Epithelial cell of prostate (primary cell): ENCODE data around the gene SPAG16.
"Not testable (repeated sequence)": the region's sequence is repeated elsewhere in the genome, so short reads cannot be mapped to it uniquely, and the experiment has no call there.

Source experiments
- DNase-seq: peaks from one replicate; pipeline ENCODE4 v3.0.0-alpha.2; 2011; ENCODE audit warnings: low read depth, low spot score
- H3K27ac ChIP-seq: fragments of 450-650 bp; 2 replicates; pipeline ENCODE4 v1.5.1; 2017; ENCODE audit warnings: mild to moderate bottlenecking

The SPAG16 gene

DNA sequence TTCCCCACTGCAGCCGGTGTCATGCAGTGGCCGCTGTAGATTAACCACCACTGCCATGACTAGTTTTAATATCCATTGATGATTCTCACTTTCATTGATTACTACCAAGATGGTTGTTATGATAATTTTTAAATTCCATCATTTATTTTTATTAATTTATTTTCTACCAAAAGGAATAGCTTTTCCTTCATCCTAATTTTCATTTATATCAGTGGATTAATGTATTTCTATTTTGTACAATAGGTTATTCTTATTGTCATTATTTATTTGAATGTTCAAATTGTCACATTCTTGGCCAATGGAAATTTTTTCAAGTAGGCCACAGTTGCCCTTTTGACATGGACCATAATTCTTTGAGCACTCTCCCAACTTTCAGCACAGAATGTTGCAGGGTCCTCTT lies 751.7 kb downstream of the SPAG16 start:
- H3K27ac ChIP-seq = no peak overlapping the region
- DNase-seq = no peak

DNA sequence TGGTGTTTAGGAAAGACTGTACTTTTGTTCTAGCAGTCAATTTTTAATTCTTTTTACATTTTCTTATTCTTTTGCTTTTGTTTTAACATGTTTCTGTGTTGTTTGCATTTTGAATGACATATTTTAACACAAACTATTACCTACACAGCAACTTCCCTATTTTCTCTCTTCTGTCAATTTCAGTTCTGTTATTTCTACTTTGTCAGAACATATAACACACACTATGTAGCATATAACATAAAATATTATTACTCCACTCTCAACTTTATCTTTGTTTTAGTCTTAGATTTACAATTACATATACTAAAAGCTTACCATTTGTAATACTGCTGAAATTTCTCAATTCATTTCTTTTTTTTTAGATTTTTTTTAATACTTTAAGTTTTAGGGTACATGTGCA lies 753.9 kb downstream of the SPAG16 start:
- no peak overlapping the region for H3K27ac ChIP-seq
- DNase-seq = no peak

DNA sequence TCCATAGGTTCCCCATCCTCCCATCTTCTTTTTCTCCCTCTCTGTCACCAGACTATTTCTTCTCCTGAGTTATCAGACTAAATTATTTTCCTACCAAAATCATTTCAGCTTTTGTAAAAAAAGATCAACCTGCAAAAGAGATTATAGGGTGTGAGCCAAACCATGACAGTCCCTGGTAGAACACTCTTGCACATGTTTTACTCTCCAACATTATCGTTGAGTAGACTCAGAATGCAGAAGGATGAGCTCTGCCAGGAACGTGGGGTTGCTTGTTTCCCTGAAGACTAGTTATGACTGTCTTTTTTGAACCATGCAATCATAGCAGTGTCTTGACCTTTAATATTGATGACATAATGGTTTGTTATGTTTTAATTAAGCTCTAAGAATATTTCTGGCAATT lies 766.5 kb downstream of the SPAG16 start:
- no peak for DNase-seq
- H3K27ac ChIP-seq = no peak overlapping the region

GRCh38 chr2:214051585-214051984 lies 767.3 kb downstream of the SPAG16 start:
- no peak overlapping the region for H3K27ac ChIP-seq
- DNase-seq = no peak

GRCh38 chr2:214052235-214052634 lies 768.0 kb downstream of the SPAG16 start:
- no peak overlapping the region for H3K27ac ChIP-seq
- no peak for DNase-seq

GRCh38 chr2:214057986-214058385 lies 773.7 kb downstream of the SPAG16 start:
- H3K27ac ChIP-seq = no peak overlapping the region
- no peak for DNase-seq

DNA sequence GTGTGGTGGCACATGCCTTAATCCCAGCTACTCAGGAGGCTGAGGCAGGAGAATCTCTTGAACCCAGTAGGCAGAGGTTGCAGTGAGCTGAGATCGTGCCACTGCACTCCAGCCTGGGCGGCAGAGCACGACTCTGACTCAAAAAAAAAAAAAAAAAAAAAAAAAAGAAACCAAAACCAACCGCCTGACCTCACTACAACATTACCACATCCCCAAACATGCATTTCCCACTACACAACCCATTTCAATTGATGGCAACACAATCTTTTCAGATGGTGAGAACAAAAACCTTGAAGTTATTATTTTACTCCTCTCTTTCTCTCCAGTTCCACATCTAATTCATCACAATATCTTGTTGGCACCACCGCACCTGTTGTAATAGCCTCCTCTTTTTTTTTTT lies 778.0 kb downstream of the SPAG16 start:
- DNase-seq, H3K27ac ChIP-seq: not testable (repeated sequence)

- H3K27ac ChIP-seq = no peak overlapping the region
- DNase-seq = no peak
These were observed 780.2 kb downstream of the SPAG16 start for GRCh38 chr2:214064471-214064870.

DNA sequence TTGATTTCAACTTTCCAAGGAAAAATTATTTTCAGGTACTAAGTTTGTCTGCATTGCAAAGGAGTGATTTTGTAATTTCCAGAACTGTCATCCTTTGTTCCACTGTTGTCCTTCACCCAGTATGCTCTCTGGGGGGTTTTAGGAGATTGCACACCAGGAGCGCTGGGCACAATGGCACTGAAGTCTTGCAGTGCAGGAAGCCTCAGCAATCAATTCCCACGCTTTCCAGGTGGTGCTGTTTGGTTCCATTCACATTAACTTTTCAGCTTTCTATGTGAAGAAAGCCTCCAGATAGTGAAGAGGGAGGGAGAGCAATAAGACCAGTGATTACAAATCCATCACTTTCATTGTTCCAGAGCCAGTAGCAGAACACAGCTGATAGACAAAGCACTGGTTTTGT lies 782.6 kb downstream of the SPAG16 start:
- no peak overlapping the region for H3K27ac ChIP-seq
- DNase-seq = no peak

DNA sequence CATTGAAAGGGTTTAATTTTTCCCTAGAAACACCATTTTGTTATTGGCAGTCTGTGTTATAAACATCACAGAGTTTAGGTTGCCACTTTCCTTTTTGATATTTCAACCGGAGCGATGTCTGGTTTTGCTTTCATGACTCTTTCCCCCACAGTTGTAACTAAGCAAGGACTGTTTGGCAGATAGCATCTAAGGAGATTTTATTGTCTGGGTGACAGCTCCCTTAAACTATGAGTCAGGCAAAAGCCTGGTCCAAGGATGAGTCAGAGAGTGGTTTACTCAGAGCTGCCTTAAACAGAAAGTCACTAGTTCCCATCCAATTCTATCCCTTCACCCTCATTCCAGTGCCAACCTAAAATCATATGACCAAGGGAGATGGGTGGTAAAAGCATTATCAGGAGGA lies 785.0 kb downstream of the SPAG16 start:
- DNase-seq = peak; percentile 84
- no peak overlapping the region for H3K27ac ChIP-seq

- no peak overlapping the region for H3K27ac ChIP-seq
- no peak for DNase-seq
These were observed 791.2 kb downstream of the SPAG16 start for GRCh38 chr2:214075456-214075855.

GRCh38 chr2:214076527-214076926 lies 792.3 kb downstream of the SPAG16 start:
- H3K27ac ChIP-seq = no peak overlapping the region
- no peak for DNase-seq

DNA sequence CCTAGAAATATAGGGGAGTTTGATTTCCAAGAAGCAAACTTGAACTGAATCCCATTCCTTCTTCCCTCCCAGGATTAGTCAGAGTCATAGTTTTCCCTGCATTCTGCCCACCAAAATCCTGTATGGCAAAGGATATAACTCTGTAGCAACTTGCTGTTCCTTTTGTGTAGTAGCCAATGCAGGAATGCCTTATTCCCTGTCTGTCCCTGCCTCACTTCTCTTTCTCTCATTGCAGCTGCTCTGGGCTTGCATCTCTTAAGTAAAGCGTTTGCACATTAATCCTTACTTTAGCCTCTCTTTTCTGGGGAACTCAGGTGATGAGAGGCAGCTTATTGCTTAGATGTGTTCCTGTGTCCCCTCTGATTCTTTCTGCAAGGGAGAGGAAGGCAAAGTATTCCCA lies 793.5 kb downstream of the SPAG16 start:
- H3K27ac ChIP-seq = no peak overlapping the region
- DNase-seq = no peak

DNA sequence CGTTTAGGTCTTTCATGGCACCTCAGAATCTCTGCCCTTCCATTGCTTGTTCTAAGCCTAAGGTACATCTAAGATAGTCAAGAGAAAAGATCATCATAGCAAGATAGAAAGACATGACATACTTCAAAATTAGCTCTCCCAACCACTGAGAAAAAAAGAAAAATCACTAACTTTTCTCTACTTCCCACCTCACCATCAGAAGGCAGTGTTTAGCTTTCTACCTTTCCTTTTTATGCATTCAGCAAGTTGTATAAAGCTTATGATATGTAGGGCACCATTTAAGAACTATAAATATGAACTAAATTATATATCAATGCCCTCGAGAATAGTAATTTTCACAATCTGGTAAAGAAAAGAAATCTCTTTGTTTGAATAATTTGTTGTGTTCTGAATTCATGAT lies 794.8 kb downstream of the SPAG16 start:
- no peak for DNase-seq
- H3K27ac ChIP-seq = no peak overlapping the region

DNA sequence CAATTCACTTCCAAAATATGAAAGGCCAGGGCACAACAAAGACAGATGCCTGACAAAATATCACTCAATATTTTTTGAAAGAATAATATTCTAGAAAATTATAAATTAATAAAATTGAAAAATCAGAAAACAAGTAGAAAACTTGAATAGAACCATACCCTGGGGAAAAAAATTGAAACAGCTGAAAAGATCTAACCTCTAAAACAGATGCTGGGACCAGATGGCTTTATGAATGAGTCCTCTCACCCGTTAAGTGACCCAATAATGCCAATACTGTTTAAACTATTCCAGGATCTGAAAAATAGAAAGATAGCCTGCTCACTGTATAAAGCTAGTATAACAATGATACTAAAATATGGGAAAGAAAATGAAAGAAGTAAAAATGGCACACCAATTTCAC lies 804.3 kb downstream of the SPAG16 start:
- DNase-seq = no peak
- no peak overlapping the region for H3K27ac ChIP-seq

DNA sequence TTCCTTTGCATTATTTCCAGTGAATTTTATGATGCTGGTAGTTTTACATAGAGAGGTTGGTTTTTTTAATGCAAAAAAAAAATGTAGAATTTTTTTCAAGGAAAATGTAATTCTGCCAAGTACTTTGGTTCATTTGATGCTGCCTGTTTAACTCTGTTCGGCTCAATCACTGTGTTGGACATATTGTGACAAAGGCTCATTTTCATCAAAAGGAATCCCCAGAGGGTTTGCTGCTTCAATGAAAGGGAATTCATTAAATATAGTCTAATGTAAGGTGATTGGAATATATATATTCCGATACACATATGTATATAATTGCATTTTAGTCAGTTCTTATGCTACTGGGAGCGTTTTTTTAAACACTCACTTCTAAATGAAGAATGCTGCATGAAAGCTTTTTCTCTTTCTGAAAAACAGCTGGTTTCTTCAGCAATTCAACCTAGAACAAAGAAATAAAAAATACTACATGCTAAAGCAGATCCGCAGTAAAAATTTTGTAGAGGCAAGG lies 812.0 kb downstream of the SPAG16 start:
- no peak overlapping the region for H3K27ac ChIP-seq

GRCh38 chr2:214098811-214099210 lies 814.5 kb downstream of the SPAG16 start:
- H3K27ac ChIP-seq = no peak overlapping the region
- no peak for DNase-seq

More for the DNA sequence above, 812.0 kb downstream of the SPAG16 start:
- no peak for DNase-seq

DNA sequence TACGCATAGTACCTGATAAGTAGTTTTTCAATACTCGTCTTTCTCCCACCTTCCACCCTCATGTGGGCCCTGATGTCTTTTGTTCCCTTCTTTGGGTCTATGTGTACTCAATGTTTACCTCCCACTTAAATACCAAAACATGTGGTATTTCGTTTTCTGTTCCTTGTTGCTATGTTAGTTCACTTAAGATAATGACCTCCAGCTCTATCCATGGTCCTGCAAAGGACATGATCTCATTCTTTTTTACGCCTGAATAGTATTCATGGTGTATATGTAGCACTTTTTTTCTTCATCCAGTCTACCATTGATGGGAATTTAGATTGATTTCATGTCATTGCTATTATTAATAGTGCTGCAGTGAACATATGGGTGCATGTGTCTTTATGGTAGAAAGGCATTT lies 816.2 kb downstream of the SPAG16 start:
- no peak for DNase-seq
- no peak overlapping the region for H3K27ac ChIP-seq

- peak; percentile 29 for DNase-seq
- H3K27ac ChIP-seq = no peak overlapping the region
These were observed 819.2 kb downstream of the SPAG16 start for GRCh38 chr2:214103276-214104001.

DNA sequence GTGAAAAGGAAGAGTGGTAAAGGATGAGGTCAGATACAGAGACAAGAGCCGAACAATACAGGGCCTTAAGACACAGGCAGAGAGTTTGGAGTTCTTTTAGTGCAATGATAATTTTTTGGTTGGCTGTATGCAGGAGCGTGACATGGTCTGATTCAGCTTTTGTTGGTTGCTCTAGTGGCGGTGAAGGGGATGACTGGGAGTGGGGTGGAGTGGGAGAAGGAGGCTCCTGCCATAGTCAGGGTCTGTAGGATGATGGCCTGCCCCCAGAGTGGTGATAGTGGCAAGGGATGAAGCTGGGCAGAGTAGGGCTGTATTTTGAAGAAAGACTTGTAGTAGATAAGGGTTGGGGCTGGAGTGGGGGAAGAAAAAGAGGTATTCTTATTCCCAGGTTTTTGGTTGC lies 820.0 kb downstream of the SPAG16 start:
- DNase-seq = no peak

DNA sequence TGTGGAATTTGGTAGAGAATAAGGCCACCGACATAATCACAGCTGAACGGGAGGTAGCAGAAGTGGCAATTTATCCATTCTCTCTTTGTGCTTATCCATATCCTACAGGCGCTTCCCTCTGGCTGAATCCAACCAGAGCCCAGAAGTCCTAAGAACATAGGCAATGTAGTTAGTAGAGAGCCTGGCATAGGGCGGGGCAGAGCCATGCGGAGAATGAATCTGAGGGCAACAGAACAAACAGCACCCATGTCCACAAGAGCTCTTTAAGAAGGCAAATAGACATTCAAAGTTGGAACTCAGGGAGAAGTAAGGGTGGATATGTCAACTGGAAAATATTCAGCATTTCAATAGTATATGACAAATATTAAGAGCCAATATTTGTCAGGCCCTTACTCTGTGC lies 820.7 kb downstream of the SPAG16 start:
- DNase-seq = no peak
- H3K27ac ChIP-seq = no peak overlapping the region

More for the DNA sequence above, 820.0 kb downstream of the SPAG16 start:
- H3K27ac ChIP-seq = no peak overlapping the region

GRCh38 chr2:214107726-214108125 lies 823.5 kb downstream of the SPAG16 start:
- no peak overlapping the region for H3K27ac ChIP-seq
- no peak for DNase-seq
